Kidney (tissue), 14 donors: Measurements from ENCODE around the gene PDCD7. TPM values are rescaled to one million over a fixed set of nuclear protein-coding genes. Genes with fewer than 3 reads are reported as not detected.

ENCODE experiments used
- DNase-seq, 5 donors: peaks; one replicate each; pipeline ENCODE4 v3.0.0-alpha.2; 2013 to 2020
- FAIRE-seq: peaks from 2 replicates; lab custom pipeline; 2012; peaks lifted over from hg19 to GRCh38; lab: Jason Lieb, UNC
- H3K27ac ChIP-seq, 2 donors: one replicate each; pipeline ENCODE4 v1.7.0; 2013; ENCODE audit warnings: low read depth in 2 of 2, low read length in 2 of 2, inconsistent platforms in 1 of 2
- H3K27me3 ChIP-seq: one replicate; pipeline ENCODE4 v1.7.1; 2013; ENCODE audit warnings: low read length, inconsistent platforms; ENCODE audit not compliant: control insufficient read depth, insufficient read depth
- H3K36me3 ChIP-seq, 3 donors: one replicate each; pipeline versions ENCODE4 v1.7.0 to v1.7.1; 2013; ENCODE audit warnings: low read length in 3 of 3, control low read depth in 1 of 3, inconsistent platforms in 1 of 3; ENCODE audit not compliant: insufficient read depth in 3 of 3, control insufficient read depth in 2 of 3
- H3K4me1 ChIP-seq, 3 donors: one replicate each; pipeline versions ENCODE4 v1.7.0 to v1.7.1; 2013; ENCODE audit warnings: low read length in 3 of 3, inconsistent platforms in 1 of 3, low read depth in 1 of 3; ENCODE audit not compliant: control insufficient read depth in 2 of 3, insufficient read depth in 2 of 3
- H3K4me3 ChIP-seq, 3 donors: one replicate each; pipeline versions ENCODE4 v1.7.0 to v1.8.1; 2013; ENCODE audit warnings: low read length in 3 of 3, control low read depth in 1 of 3, inconsistent platforms in 1 of 3
- H3K9ac ChIP-seq, 3 donors: one replicate each; pipeline versions ENCODE4 v1.7.0 to v1.7.1; 2013; ENCODE audit warnings: low read length in 3 of 3, control low read depth in 1 of 3, inconsistent platforms in 1 of 3
- H3K9me3 ChIP-seq, 3 donors: one replicate each; pipeline versions ENCODE4 v1.7.0 to v1.7.1; 2013; ENCODE audit warnings: low read length in 3 of 3, control low read depth in 1 of 3, inconsistent platforms in 1 of 3; ENCODE audit not compliant: control insufficient read depth in 2 of 3, insufficient read depth in 1 of 3
- CTCF ChIP-seq: IDR thresholded peaks from 3 replicates; pipeline ENCODE4 v1.5.1; 2012; ENCODE audit warnings: mild to moderate bottlenecking, moderate library complexity, borderline replicate concordance; ENCODE audit not compliant: insufficient read depth; ENCODE audit errors: extremely low read depth
- intact Hi-C: fragments of 100-400 bp; cut with DNase I; formaldehyde crosslinking; loops from one replicate; pipeline ENCODE4 v1.11.1; 2022
- polyA plus RNA-seq: library from polyadenylated mRNA; stranded (reverse); fragments of 350-450 nt; fragmentation: Illumina TruSeq; extraction: RNeasy Lipid Tissue Mini Kit (QIAGEN cat#74804); gene quantifications from one replicate; pipeline ENCODE4 v1.2.3, GENCODE V29; 2014; ENCODE audit warnings: low read depth, low replicate concordance; ENCODE audit not compliant: insufficient read depth
- total RNA-seq: library from RNA; stranded (reverse); fragmentation: NEBNext Ultra II Directional; extraction: Animal tissue kit (Norgen Biotek cat#: 25700); gene quantifications from one replicate; pipeline ENCODE4 v1.2.1, GENCODE V29; 2021
- donor health status: control.
- donor health status: control.
- donor health status: control.
- donor health status: control.
- donor health status: control.
- donor health status: DM: yes; HTN: yes; CAD: no.
- donor health status: Normal renal cell carcinoma (clear cell type).

PDCD7 gene
- total and polyA plus RNA-seq, 2 donors from 2014 or later = 10.4 to 21.5 TPM

- H3K4me1 ChIP-seq = peaks cover 0 to 4% (median 0%) of the 10 kb centered on the region in 3 donors
- no peak overlapping the region for H3K4me3 ChIP-seq
- H3K36me3 ChIP-seq = peaks cover 0 to under 1% (median 0%) of the 10 kb centered on the region in 3 donors
- TF ChIP-seq CTCF = no peak
- intact Hi-C loops = no loop called here
- H3K27ac ChIP-seq = no peak overlapping the region
- DNase-seq = peak in 1 of 5 donors; percentile 50
- no peaks in the 10 kb centered on the region for H3K9me3 ChIP-seq
- no peak for FAIRE-seq
- H3K27me3 ChIP-seq = no peaks in the 10 kb centered on the region
- no peak overlapping the region for H3K9ac ChIP-seq
Measured at GRCh38 chr15:65134538-65134937, 930 bp upstream of the PDCD7 start.

- H3K4me3 ChIP-seq = peak overlapping the region; percentile 80 to 86 (median 83)
- intact Hi-C loops = no loop called here
- H3K9ac ChIP-seq = peak overlapping the region; percentile 3 to 77 (median 55)
- peaks cover 6 to 15% (median 11%) of the 10 kb centered on the region in 3 donors for H3K36me3 ChIP-seq
- no peaks in the 10 kb centered on the region for H3K27me3 ChIP-seq
- no peaks in the 10 kb centered on the region for H3K9me3 ChIP-seq
- FAIRE-seq = no peak
- H3K27ac ChIP-seq = peak overlapping the region; percentile 73 to 76
- H3K4me1 ChIP-seq = peaks cover 0 to 4% (median 0%) of the 10 kb centered on the region in 3 donors
- no peak for TF ChIP-seq CTCF
- peak; percentile 56 to 78 (median 70) for DNase-seq
Measured at GRCh38 chr15:65132878-65133547, 595 bp downstream of the PDCD7 start.

DNA sequence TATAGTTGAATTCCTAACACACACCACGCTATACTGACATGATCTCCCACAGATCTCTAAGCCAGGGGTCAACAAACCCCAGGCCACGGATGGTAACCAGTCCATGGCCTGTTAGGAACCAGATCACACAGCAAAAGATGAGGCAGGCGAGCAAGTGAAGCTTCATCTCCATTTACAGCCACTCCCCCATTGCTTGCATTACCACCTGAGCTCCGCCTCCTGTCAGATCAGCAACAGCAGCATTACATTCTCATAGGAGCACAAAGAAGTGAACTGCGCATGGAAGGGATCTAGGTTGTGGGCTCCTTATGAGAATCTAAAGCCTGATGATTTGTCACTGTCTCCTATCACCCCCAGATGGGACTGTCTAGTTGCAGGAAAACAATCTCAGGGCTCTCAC, 2.7 kb downstream of the PDCD7 start:
- H3K4me1 ChIP-seq = peaks cover 0 to 4% (median 0%) of the 10 kb centered on the region in 3 donors
- intact Hi-C loops = no loop called here
- H3K9ac ChIP-seq = no peak overlapping the region
- TF ChIP-seq CTCF = no peak
- DNase-seq (peak in 1 of 5 donors; percentile 11), FAIRE-seq (no peak)
- no peaks in the 10 kb centered on the region for H3K9me3 ChIP-seq
- no peak overlapping the region for H3K27ac ChIP-seq
- H3K4me3 ChIP-seq = no peak overlapping the region
- peaks cover 8 to 26% (median 16%) of the 10 kb centered on the region in 3 donors for H3K36me3 ChIP-seq
- H3K27me3 ChIP-seq = no peaks in the 10 kb centered on the region
